SK-N-SH (cell line): ENCODE measurements around the gene ECM1. TPM values are rescaled to one million over a fixed set of nuclear protein-coding genes. Genes with fewer than 3 reads are reported as not detected.

Source experiments
- CTCF ChIA-PET: fragments of 300-600, 350-600 bp; formaldehyde crosslinking; extraction: SDS; loops from one replicate; lab custom pipeline; 2021; lab: Yijun Ruan, JAX
- POLR2A ChIA-PET: fragments of 350-600 bp; sonication (Branson Sonifier 250); formaldehyde crosslinking; extraction: SDS; loops from one replicate; lab custom pipeline; 2020; ENCODE audit warnings: antibody characterized with exemption, inconsistent platforms; lab: Yijun Ruan, JAX
- DNase-seq: peaks from one replicate; pipeline ENCODE4 v3.0.0; 2012
- H2AFZ ChIP-seq: fragments of 200-600 bp; sonication (generic); 2 replicates; pipeline ENCODE4 v1.8.1; 2016; ENCODE audit warnings: antibody characterized with exemption, mild to moderate bottlenecking, low read depth
- H3F3A ChIP-seq: fragments of 200-600 bp; sonication (generic); replicated peaks from 2 replicates; pipeline ENCODE3; 2016; ENCODE audit warnings: antibody characterized with exemption, mild to moderate bottlenecking; ENCODE audit not compliant: insufficient read depth
- H3K27ac ChIP-seq, 2 experiments: fragments of 200-500 bp in 1 of 2; fragments of 200-600 bp in 1 of 2; sonication (Bioruptor generic) in 1 of 2; sonication (generic), shearing (Covaris generic) in 1 of 2; 2 replicates each; pipeline versions ENCODE4 v1.5.1 to v1.6.1; 2014 to 2016; ENCODE audit warnings: low read depth in 2 of 2, inconsistent platforms in 1 of 2, low read length in 1 of 2, mild to moderate bottlenecking in 1 of 2, mixed read lengths in 1 of 2
- H3K27me3 ChIP-seq: fragments of 200-600 bp; sonication (generic), shearing (Covaris generic); 2 replicates; pipeline ENCODE4 v1.6.1; 2016; ENCODE audit warnings: mixed run types; ENCODE audit not compliant: insufficient read depth
- H3K36me3 ChIP-seq, 2 experiments: fragments of 200-500 bp in 1 of 2; fragments of 200-600 bp in 1 of 2; sonication (Bioruptor generic) in 1 of 2; sonication (generic) in 1 of 2; replicated peaks in 1 of 2; 2 replicates each; pipeline versions ENCODE3 to v1.5.1; 2014 to 2016; ENCODE audit warnings: low read length in 1 of 2, mild to moderate bottlenecking in 1 of 2; ENCODE audit not compliant: insufficient read depth in 2 of 2, control insufficient read depth in 1 of 2
- H3K4me1 ChIP-seq, 2 experiments: fragments of 200-500 bp in 1 of 2; fragments of 200-600 bp in 1 of 2; sonication (Bioruptor generic) in 1 of 2; sonication (generic), shearing (Covaris generic) in 1 of 2; 2 replicates each; pipeline versions ENCODE4 v1.5.1 to v1.6.1; 2014 to 2016; ENCODE audit warnings: low read depth in 1 of 2, low read length in 1 of 2, mixed run types in 1 of 2; ENCODE audit not compliant: insufficient read depth in 2 of 2, control insufficient read depth in 1 of 2
- H3K4me2 ChIP-seq: fragments of 200-600 bp; sonication (generic), shearing (Covaris generic); 2 replicates; pipeline ENCODE4 v1.6.1; 2017; ENCODE audit warnings: mixed run types
- H3K4me3 ChIP-seq, 2 experiments: fragments of 200-500 bp in 1 of 2; fragments of 200-600 bp in 1 of 2; sonication (Bioruptor generic) in 1 of 2; sonication (generic), shearing (Covaris generic) in 1 of 2; 2 replicates each; pipeline versions ENCODE4 v1.5.1 to v1.8.1; 2014 to 2016; ENCODE audit warnings: low read depth in 2 of 2, inconsistent platforms in 1 of 2, low read length in 1 of 2, mild to moderate bottlenecking in 1 of 2, mixed read lengths in 1 of 2, moderate library complexity in 1 of 2
- H3K79me2 ChIP-seq: fragments of 200-600 bp; sonication (generic); 2 replicates; pipeline ENCODE4 v1.8.1; 2017; ENCODE audit warnings: mild to moderate bottlenecking; ENCODE audit not compliant: insufficient read depth
- H3K9ac ChIP-seq: fragments of 200-600 bp; sonication (generic); 2 replicates; pipeline ENCODE4 v1.6.1; 2017; ENCODE audit warnings: mixed run types
- H3K9me2 ChIP-seq: fragments of 200-600 bp; sonication (generic); 2 replicates; pipeline ENCODE4 v1.6.1; 2017; ENCODE audit warnings: mixed run types
- H3K9me3 ChIP-seq: fragments of 200-600 bp; sonication (generic); 2 replicates; pipeline ENCODE4 v1.6.1; 2017; ENCODE audit warnings: mixed run types, mild to moderate bottlenecking, moderate library complexity
- H4K20me1 ChIP-seq: fragments of 200-600 bp; sonication (generic); 2 replicates; pipeline ENCODE4 v1.6.1; 2017; ENCODE audit warnings: mild to moderate bottlenecking, mixed run types; ENCODE audit not compliant: insufficient read depth
- CTCF ChIP-seq: fragments of 200-600 bp; sonication (generic); IDR thresholded peaks from 2 replicates; pipeline ENCODE4 v1.6.1; 2017; ENCODE audit warnings: antibody characterized with exemption, mild to moderate bottlenecking, moderate library complexity
- ELF1 ChIP-seq: IDR thresholded peaks from 2 replicates; pipeline ENCODE4 v1.4.0; 2012
- EP300 ChIP-seq, 2 experiments: IDR thresholded peaks; 2 replicates each; pipeline versions ENCODE4 v1.4.0 to v1.6.1; 2012; ENCODE audit warnings: borderline replicate concordance in 1 of 2, low read depth in 1 of 2, low read length in 1 of 2
- EZH2phosphoT487 ChIP-seq: fragments of 200-600 bp; sonication (generic); IDR thresholded peaks from 2 replicates; pipeline ENCODE4 v1.6.1; 2017; ENCODE audit warnings: low read depth, mixed run types, mild to moderate bottlenecking, antibody characterized with exemption, moderate library complexity, borderline replicate concordance
- FOSL2 ChIP-seq: IDR thresholded peaks from 2 replicates; pipeline ENCODE4 v1.4.0; 2012; ENCODE audit warnings: low read depth, mild to moderate bottlenecking, moderate library complexity, borderline replicate concordance
- GATA2 ChIP-seq: sonication (generic); formaldehyde crosslinking; IDR thresholded peaks from 2 replicates; pipeline ENCODE4 v1.5.0; 2020; ENCODE audit warnings: mild to moderate bottlenecking, missing genetic modification reagents
- JUND ChIP-seq: IDR thresholded peaks from 2 replicates; pipeline ENCODE4 v1.4.0; 2012
- MEF2A ChIP-seq: IDR thresholded peaks from 2 replicates; pipeline ENCODE4 v1.4.0; 2012; ENCODE audit warnings: low read depth, borderline replicate concordance
- NRF1 ChIP-seq: IDR thresholded peaks from 2 replicates; pipeline ENCODE4 v1.6.1; 2012; ENCODE audit warnings: low read depth, mild to moderate bottlenecking, low read length
- POLR2AphosphoS5 ChIP-seq: IDR thresholded peaks from 2 replicates; pipeline ENCODE4 v1.6.1; 2012; ENCODE audit warnings: low read depth, low read length
- RAD21 ChIP-seq: IDR thresholded peaks from 2 replicates; pipeline ENCODE4 v1.6.1; 2012; ENCODE audit warnings: mild to moderate bottlenecking, low read length
- SIN3A ChIP-seq: IDR thresholded peaks from 2 replicates; pipeline ENCODE4 v1.6.1; 2012; ENCODE audit warnings: low read depth, mild to moderate bottlenecking, low read length, moderate library complexity, borderline replicate concordance
- SMC3 ChIP-seq: IDR thresholded peaks from 2 replicates; pipeline ENCODE4 v1.6.1; 2012; ENCODE audit warnings: low read depth, low read length, improper control_type of control experiment
- TCF12 ChIP-seq: IDR thresholded peaks from 2 replicates; pipeline ENCODE4 v1.4.0; 2012
- USF2 ChIP-seq: fragments of 150-350 bp; IDR thresholded peaks from 2 replicates; pipeline ENCODE4 v1.6.1; 2017; ENCODE audit warnings: antibody characterized with exemption, low read length, low read depth, borderline replicate concordance
- YY1 ChIP-seq: IDR thresholded peaks from 2 replicates; pipeline ENCODE4 v1.4.0; 2012; ENCODE audit warnings: low read depth, mild to moderate bottlenecking
- WGBS: methylation state at CpG from one replicate; pipeline ENCODE4 v1.1.6; 2017; ENCODE audit warnings: low lambda C conversion rate; 5-methylcytosine and 5-hydroxymethylcytosine counted together
- polyA plus RNA-seq, 3 experiments: library from polyadenylated mRNA; depleted of rRNA; stranded (reverse); fragments of >200 nt; gene quantifications; 2 replicates each; pipeline ENCODE4 v1.2.3, GENCODE V29; 2012
- TF ChIP-seq, protein P1 (sequence below): IDR thresholded peaks from 2 replicates; pipeline ENCODE4; 2012
- TF ChIP-seq, protein P2 (sequence below): fragments of 150-350 bp; IDR thresholded peaks from 2 replicates; pipeline ENCODE4 v1.6.1; 2016; ENCODE audit warnings: mild to moderate bottlenecking, low read depth, low read length

Gene ECM1
- polyA plus RNA-seq, 1 of the 3 experiments (the other 2 are of a cell fraction) = 32.3 TPM

DNA sequence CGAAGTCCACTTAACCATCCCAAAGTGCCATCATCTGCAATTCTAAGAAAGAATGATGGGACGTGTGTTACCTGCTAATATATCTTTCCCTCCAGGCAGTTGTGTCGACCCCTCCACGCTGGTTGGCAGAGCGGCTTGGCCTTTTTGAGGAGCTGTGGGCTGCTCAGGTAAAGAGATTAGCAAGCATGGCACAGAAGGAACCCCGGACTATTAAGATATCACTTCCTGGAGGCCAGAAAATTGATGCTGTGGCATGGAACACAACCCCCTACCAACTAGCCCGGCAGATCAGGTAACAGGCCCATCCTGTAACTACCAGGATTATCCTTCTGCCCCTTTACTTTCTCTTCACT lies 20.2 kb upstream of the ECM1 start:
- no peak for DNase-seq
- WGBS = 3% methylated on average over 7 of the region's 7 CpGs
- H3K4me2 ChIP-seq = peak overlapping the region; percentile 93
- no peaks in the 10 kb centered on the region for H4K20me1 ChIP-seq
- peak overlapping the region; percentile 88 for H3K9ac ChIP-seq
- POLR2A ChIA-PET = no interaction called here
- peaks cover 12 to 31% of the 10 kb centered on the region in 2 experiments for H3K36me3 ChIP-seq
- peak overlapping the region; percentile 86 for H2AFZ ChIP-seq
- no peaks in the 10 kb centered on the region for H3K9me3 ChIP-seq
- CTCF ChIA-PET = interaction anchor here (1.7 to 2.4 kb wide), 2 partner anchors 45 to 73 kb away, joined by 4 to 12 read pairs; no protein-coding TSS in a partner anchor
- peaks cover 10% of the 10 kb centered on the region for H3K79me2 ChIP-seq
- H3K4me3 ChIP-seq = peak overlapping the region; percentile 77 to 87
- peaks cover 5 to 12% of the 10 kb centered on the region in 2 experiments; a peak in 2 of 4 replicates for H3K4me1 ChIP-seq
- no peak for TF ChIP-seq RAD21
- TF ChIP-seq NRF1 = no peak
- TF ChIP-seq, protein P1, sequence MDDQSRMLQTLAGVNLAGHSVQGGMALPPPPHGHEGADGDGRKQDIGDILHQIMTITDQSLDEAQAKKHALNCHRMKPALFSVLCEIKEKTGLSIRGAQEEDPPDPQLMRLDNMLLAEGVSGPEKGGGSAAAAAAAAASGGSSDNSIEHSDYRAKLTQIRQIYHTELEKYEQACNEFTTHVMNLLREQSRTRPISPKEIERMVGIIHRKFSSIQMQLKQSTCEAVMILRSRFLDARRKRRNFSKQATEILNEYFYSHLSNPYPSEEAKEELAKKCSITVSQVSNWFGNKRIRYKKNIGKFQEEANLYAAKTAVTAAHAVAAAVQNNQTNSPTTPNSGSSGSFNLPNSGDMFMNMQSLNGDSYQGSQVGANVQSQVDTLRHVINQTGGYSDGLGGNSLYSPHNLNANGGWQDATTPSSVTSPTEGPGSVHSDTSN = no peak
- no peak for TF ChIP-seq EP300 (IDR thresholded peaks at IDR 0.05; ENCODE audit: borderline replicate concordance in 1 of 2, low read depth in 1 of 2, low read length in 1 of 2)
- TF ChIP-seq SMC3 = no peak
- TF ChIP-seq ELF1 = no peak
- TF ChIP-seq TCF12 = no peak
- TF ChIP-seq GATA2 (CRISPR knock-in tag) = no peak
- no peak for TF ChIP-seq CTCF
- TF ChIP-seq SIN3A = no peak
- TF ChIP-seq USF2 = no peak
- TF ChIP-seq POLR2AphosphoS5 = no peak
- no peak for TF ChIP-seq MEF2A
- no peak for TF ChIP-seq FOSL2
- no peak for TF ChIP-seq EZH2phosphoT487
- TF ChIP-seq, protein P2, sequence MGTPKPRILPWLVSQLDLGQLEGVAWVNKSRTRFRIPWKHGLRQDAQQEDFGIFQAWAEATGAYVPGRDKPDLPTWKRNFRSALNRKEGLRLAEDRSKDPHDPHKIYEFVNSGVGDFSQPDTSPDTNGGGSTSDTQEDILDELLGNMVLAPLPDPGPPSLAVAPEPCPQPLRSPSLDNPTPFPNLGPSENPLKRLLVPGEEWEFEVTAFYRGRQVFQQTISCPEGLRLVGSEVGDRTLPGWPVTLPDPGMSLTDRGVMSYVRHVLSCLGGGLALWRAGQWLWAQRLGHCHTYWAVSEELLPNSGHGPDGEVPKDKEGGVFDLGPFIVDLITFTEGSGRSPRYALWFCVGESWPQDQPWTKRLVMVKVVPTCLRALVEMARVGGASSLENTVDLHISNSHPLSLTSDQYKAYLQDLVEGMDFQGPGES = no peak
- TF ChIP-seq YY1 = no peak
- TF ChIP-seq JUND = no peak
- H3K9me2 ChIP-seq = no peaks in the 10 kb centered on the region
- peaks cover 19% of the 10 kb centered on the region for H3F3A ChIP-seq
- H3K27ac ChIP-seq = peak overlapping the region; percentile 20 to 48; a peak in 2 of 4 replicates
- no peaks in the 10 kb centered on the region for H3K27me3 ChIP-seq
